ENCODE measurements around the gene PRPF40B. TPM values are rescaled to one million over a fixed set of nuclear protein-coding genes. Genes with fewer than 3 reads are reported as not detected.

The PRPF40B gene
- total and polyA plus RNA-seq, 12 donors, result 13.4 to 37.5 (median 21.6) TPM

GRCh38 chr12:49635036-49635435, 11.7 kb downstream of the PRPF40B start:
- intact Hi-C loops (cut with DNase I), result loop anchor here in 1 of 10 donors (10.0 kb wide), 1 partner anchor 200 kb away; no protein-coding TSS in a partner anchor
- Histone ChIP-seq H3K27ac (no peak overlapping the region), H3K36me3 (peaks cover 0 to 61% (median 0%) of the 10 kb centered on the region in 9 donors), H3K4me3 (no peak overlapping the region), H3K9me3 (no peaks in the 10 kb centered on the region), H3K27me3 (no peaks in the 10 kb centered on the region), H3K4me1 (peaks cover 5 to 22% (median 14%) of the 10 kb centered on the region in 9 donors)
- ATAC-seq (no peak), DNase-seq (no peak)
- TF ChIP-seq CTCF (IDR thresholded peaks at IDR 0.05), result no peak
- WGBS, 2 donors, result 75 to 84% methylated on average over 9 of the region's 9 CpGs

- H3K4me1 ChIP-seq, result peaks cover 5 to 22% (median 14%) of the 10 kb centered on the region in 9 donors
- no peak overlapping the region for H3K27ac ChIP-seq
- no peak overlapping the region for H3K4me3 ChIP-seq
- no peaks in the 10 kb centered on the region for H3K9me3 ChIP-seq
- H3K36me3 ChIP-seq, result peaks cover 0 to 67% (median 0%) of the 10 kb centered on the region in 9 donors
- intact Hi-C loops (cut with DNase I), result loop anchor here in 2 of 10 donors (2.0 to 10.0 kb wide), 2 partner anchors 73 to 199 kb away; no protein-coding TSS in a partner anchor
- no peak for TF ChIP-seq CTCF (IDR thresholded peaks at IDR 0.05)
- DNase-seq (no peak), ATAC-seq (no peak)
- H3K27me3 ChIP-seq, result no peaks in the 10 kb centered on the region
- 87 to 91% methylated on average over 4 of the region's 4 CpGs for WGBS, 2 donors
Observed at GRCh38 chr12:49635656-49636055, 12.3 kb downstream of the PRPF40B start.

GRCh38 chr12:49636574-49636973, 13.2 kb downstream of the PRPF40B start:
- 44 to 72% methylated on average over 13 of the region's 13 CpGs for WGBS, 2 donors
- Histone ChIP-seq H3K4me3 (no peak overlapping the region), H3K4me1 (peaks cover 5 to 22% (median 14%) of the 10 kb centered on the region in 9 donors), H3K36me3 (peaks cover 0 to 74% (median 0%) of the 10 kb centered on the region in 9 donors), H3K27me3 (no peaks in the 10 kb centered on the region), H3K27ac (peak overlapping the region in 3 of 10 donors; percentile 13 to 51 (median 44)), H3K9me3 (no peaks in the 10 kb centered on the region)
- peak in 1 of 8 donors; percentile 14 for ATAC-seq
- no peak for DNase-seq
- no peak for TF ChIP-seq CTCF (IDR thresholded peaks at IDR 0.05)
- intact Hi-C loops (cut with DNase I), result loop anchor here in 2 of 10 donors (2.0 to 10.0 kb wide), 2 partner anchors 72 to 198 kb away; no protein-coding TSS in a partner anchor

GRCh38 chr12:49636979-49637755, 13.8 kb downstream of the PRPF40B start:
- Histone ChIP-seq H3K27me3 (no peaks in the 10 kb centered on the region), H3K4me1 (peaks cover 5 to 22% (median 14%) of the 10 kb centered on the region in 9 donors), H3K27ac (peak overlapping the region in 5 of 10 donors; percentile 11 to 51 (median 32)), H3K4me3 (no peak overlapping the region), H3K36me3 (peaks cover 0 to 74% (median 0%) of the 10 kb centered on the region in 9 donors), H3K9me3 (no peaks in the 10 kb centered on the region)
- DNase-seq (peak in 1 of 2 donors; percentile 66), ATAC-seq (peak; percentile 66 to 81 (median 76))
- WGBS, 2 donors, result 7 to 12% methylated on average over 9 of the region's 9 CpGs
- TF ChIP-seq CTCF (IDR thresholded peaks at IDR 0.05), result peak; percentile 47 to 76 (median 66)
- intact Hi-C loops (cut with DNase I), result loop anchor here in 2 of 10 donors (2.0 to 10.0 kb wide), 2 partner anchors 72 to 198 kb away; no protein-coding TSS in a partner anchor
